Loucy (cell line): ENCODE results near the gene ABCB11.
"Not testable (repeated sequence)": the region's sequence is repeated elsewhere in the genome, so short reads cannot be mapped to it uniquely, and the experiment has no call there.

Experiments
- CTCF ChIP-seq: fragments of 200-600 bp; sonication (generic); conservative IDR thresholded peaks from 2 replicates; pipeline ENCODE4 v1.5.1; 2014; ENCODE audit warnings: mild to moderate bottlenecking, antibody characterized with exemption, low read length
- EZH2phosphoT487 ChIP-seq: fragments of 200-600 bp; IDR thresholded peaks from 2 replicates; pipeline ENCODE4 v1.6.1; 2018; ENCODE audit warnings: antibody characterized with exemption, mild to moderate bottlenecking, moderate library complexity, borderline replicate concordance

GRCh38 chr2:168882163-168882562, 149.0 kb downstream of the ABCB11 start:
- not testable (repeated sequence) for TF ChIP-seq CTCF, EZH2phosphoT487
